Activated CD4-positive, alpha-beta T cell treated with anti-CD3 and anti-CD28 coated beads for 36 hours (primary cell): Measurements from ENCODE around the gene GLIS1. TPM values are rescaled to one million over a fixed set of nuclear protein-coding genes. Genes with fewer than 3 reads are reported as not detected.

ENCODE experiments used
- ATAC-seq: fragments of 200-7000 bp; cut with Tn5 transposase; one replicate; pipeline ENCODE4 v1.10.0; 2021; ENCODE audit warnings: mild to moderate bottlenecking, moderate library complexity
- CTCF ChIA-PET: fragments of 350-600 bp; sonication (Branson Sonifier 250); formaldehyde crosslinking; loops from one replicate; lab custom pipeline; 2021; ENCODE audit warnings: antibody characterized with exemption; lab: Charles Lee
- POLR2A ChIA-PET: fragments of 350-600 bp; sonication (Branson Sonifier 250); formaldehyde crosslinking; loops from one replicate; lab custom pipeline; 2021; ENCODE audit warnings: antibody characterized with exemption, inconsistent platforms; lab: Charles Lee
- DNase-seq: peaks from one replicate; pipeline ENCODE4 v3.0.0-alpha.2; 2020
- H3K27ac Mint-ChIP-seq: one replicate; pipeline ENCODE4 v1.8.0; 2021; ENCODE audit warnings: mixed read lengths
- H3K27me3 Mint-ChIP-seq: one replicate; pipeline ENCODE4 v1.8.0; 2021; ENCODE audit warnings: mixed read lengths
- H3K36me3 Mint-ChIP-seq: one replicate; pipeline ENCODE4 v1.8.0; 2021; ENCODE audit warnings: low read depth, mixed read lengths
- H3K4me1 Mint-ChIP-seq: one replicate; pipeline ENCODE4 v1.8.0; 2021; ENCODE audit warnings: mixed read lengths
- H3K4me3 Mint-ChIP-seq: one replicate; pipeline ENCODE4 v1.8.0; 2021; ENCODE audit warnings: mild to moderate bottlenecking, moderate library complexity, mixed read lengths
- H3K9me3 Mint-ChIP-seq: one replicate; pipeline ENCODE4 v1.8.0; 2021; ENCODE audit warnings: low read depth, mixed read lengths
- intact Hi-C, 2 experiments: fragments of 100-400 bp; cut with DNase I in 1 of 2; cut with micrococcal nuclease in 1 of 2; formaldehyde crosslinking; loops; one replicate each; pipeline versions ENCODE4 v1.14.2 to v1.15.1; 2022 to 2024; cut with DNase I, micrococcal nuclease
- total RNA-seq, 2 experiments: library from RNA; stranded (reverse); gene quantifications; one replicate each; pipeline ENCODE4 v1.2.3, GENCODE V29; 2021

Gene GLIS1
- total RNA-seq, 2 experiments from 2014 or later, result not detected

- intact Hi-C loops, result no loop called here
- no peak overlapping the region for H3K27ac Mint-ChIP-seq
- H3K4me1 Mint-ChIP-seq, result no peaks in the 10 kb centered on the region
- ChIA-PET CTCF (no interaction called here), POLR2A (no interaction called here)
- no peaks in the 10 kb centered on the region for H3K9me3 Mint-ChIP-seq
- H3K4me3 Mint-ChIP-seq, result no peak overlapping the region
- DNase-seq (no peak), ATAC-seq (no peak)
- H3K36me3 Mint-ChIP-seq, result no peaks in the 10 kb centered on the region
- no peaks in the 10 kb centered on the region for H3K27me3 Mint-ChIP-seq
Measured at GRCh38 chr1:53627031-53627430, 111.9 kb downstream of the GLIS1 start.

- no peaks in the 10 kb centered on the region for H3K36me3 Mint-ChIP-seq
- CTCF ChIA-PET, result no interaction called here
Measured at GRCh38 chr1:53626616-53627015, 112.3 kb downstream of the GLIS1 start.

GRCh38 chr1:53625766-53626520 is 113.0 kb downstream of the GLIS1 start:
- Mint-ChIP-seq H3K4me1 (no peaks in the 10 kb centered on the region), H3K27ac (no peak overlapping the region), H3K4me3 (no peak overlapping the region), H3K36me3 (no peaks in the 10 kb centered on the region), H3K27me3 (no peaks in the 10 kb centered on the region), H3K9me3 (no peaks in the 10 kb centered on the region)
- CTCF ChIA-PET, result interaction anchor here (1.1 kb wide), 1 partner anchor 11 kb away, joined by 3 read pairs; no protein-coding TSS in a partner anchor
- no peak for ATAC-seq
- intact Hi-C loops, result no loop called here
- DNase-seq, result no peak
- POLR2A ChIA-PET, result no interaction called here

More at GRCh38 chr1:53626616-53627015, 112.3 kb downstream of the GLIS1 start:
- Mint-ChIP-seq H3K9me3 (no peaks in the 10 kb centered on the region), H3K27ac (no peak overlapping the region), H3K4me1 (no peaks in the 10 kb centered on the region), H3K27me3 (no peaks in the 10 kb centered on the region), H3K4me3 (no peak overlapping the region)
- POLR2A ChIA-PET, result no interaction called here
- intact Hi-C loops, result no loop called here
- no peak for DNase-seq
- no peak for ATAC-seq

- no peak overlapping the region for H3K4me3 Mint-ChIP-seq
- DNase-seq (no peak), ATAC-seq (no peak)
- no peak overlapping the region for H3K27ac Mint-ChIP-seq
- H3K36me3 Mint-ChIP-seq, result no peaks in the 10 kb centered on the region
- no peaks in the 10 kb centered on the region for H3K4me1 Mint-ChIP-seq
- CTCF ChIA-PET, result interaction anchor here (1.1 kb wide), 1 partner anchor 12 kb away, joined by 3 read pairs; no protein-coding TSS in a partner anchor
- H3K27me3 Mint-ChIP-seq, result no peaks in the 10 kb centered on the region
- POLR2A ChIA-PET, result no interaction called here
- H3K9me3 Mint-ChIP-seq, result no peaks in the 10 kb centered on the region
- intact Hi-C loops, result no loop called here
Measured at GRCh38 chr1:53625049-53625448, 113.9 kb downstream of the GLIS1 start.

DNA sequence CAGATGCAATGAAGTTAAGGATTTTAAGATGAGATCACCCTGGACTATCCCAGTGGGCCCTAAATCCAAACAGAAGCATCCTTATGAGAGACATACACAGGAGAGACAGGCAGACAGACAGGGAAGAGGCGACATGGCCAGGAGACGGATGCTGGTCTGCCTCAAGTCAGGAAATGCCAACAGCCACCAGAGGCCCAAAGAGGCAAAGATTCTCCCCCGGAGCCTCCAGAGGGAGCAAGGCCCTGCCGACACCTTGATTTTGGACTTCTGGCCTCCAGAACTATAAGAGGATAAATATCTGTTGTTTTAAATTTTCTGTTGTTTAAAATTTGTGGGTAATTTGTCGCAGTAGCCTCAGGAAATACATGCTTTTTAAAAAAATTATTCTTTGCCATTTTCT is 116.4 kb downstream of the GLIS1 start:
- CTCF ChIA-PET, result no interaction called here
- intact Hi-C loops, result no loop called here
- Mint-ChIP-seq H3K4me1 (no peaks in the 10 kb centered on the region), H3K9me3 (no peaks in the 10 kb centered on the region), H3K36me3 (no peaks in the 10 kb centered on the region), H3K27me3 (no peaks in the 10 kb centered on the region), H3K4me3 (no peak overlapping the region), H3K27ac (no peak overlapping the region)
- DNase-seq, result no peak
- POLR2A ChIA-PET, result no interaction called here
- ATAC-seq, result no peak

- ChIA-PET CTCF (no interaction called here), POLR2A (no interaction called here)
- Mint-ChIP-seq H3K9me3 (no peaks in the 10 kb centered on the region), H3K4me3 (no peak overlapping the region), H3K27ac (no peak overlapping the region), H3K4me1 (no peaks in the 10 kb centered on the region), H3K36me3 (no peaks in the 10 kb centered on the region), H3K27me3 (no peaks in the 10 kb centered on the region)
- DNase-seq, result no peak
- intact Hi-C loops, result no loop called here
- no peak for ATAC-seq
Measured at GRCh38 chr1:53621144-53621543, 117.8 kb downstream of the GLIS1 start.

GRCh38 chr1:53620061-53620855 is 118.7 kb downstream of the GLIS1 start:
- Mint-ChIP-seq H3K4me3 (no peak overlapping the region), H3K27me3 (no peaks in the 10 kb centered on the region), H3K36me3 (no peaks in the 10 kb centered on the region), H3K9me3 (no peaks in the 10 kb centered on the region), H3K4me1 (no peaks in the 10 kb centered on the region), H3K27ac (no peak overlapping the region)
- ATAC-seq (no peak), DNase-seq (peak; percentile 0)
- intact Hi-C loops, result no loop called here
- ChIA-PET POLR2A (no interaction called here), CTCF (no interaction called here)

DNA sequence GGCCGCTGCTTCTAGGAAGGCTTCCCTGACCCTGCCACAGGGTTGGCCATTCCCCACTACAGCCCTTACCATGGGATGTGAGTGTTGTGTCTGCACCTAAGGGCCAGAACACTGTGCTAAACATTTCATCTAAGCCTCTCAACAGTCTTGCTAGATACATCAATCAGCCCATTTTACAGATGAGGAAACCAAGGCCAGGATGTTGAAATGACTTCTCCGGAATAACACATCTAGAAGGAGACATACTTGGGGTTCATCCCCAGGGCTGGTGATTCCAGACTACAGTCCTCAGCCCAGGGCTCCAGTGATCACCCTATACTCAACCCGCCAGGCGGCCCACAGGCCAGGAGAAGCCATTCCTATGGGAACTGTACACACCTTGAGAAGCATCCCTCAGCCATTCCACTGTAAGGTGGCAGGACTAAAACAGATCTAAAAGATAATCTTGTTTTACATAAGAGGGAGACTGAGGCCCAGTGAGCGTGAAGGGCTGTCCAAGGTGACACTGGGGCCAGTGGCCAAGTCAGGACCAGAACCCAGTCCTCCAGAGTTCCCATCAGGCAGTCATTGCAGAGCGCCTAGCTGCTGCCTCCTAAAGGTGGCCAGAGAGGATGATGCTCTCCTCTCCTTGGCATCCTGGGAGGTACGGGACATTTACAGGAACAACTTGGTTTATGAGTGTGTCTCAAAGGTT is 119.5 kb downstream of the GLIS1 start:
- no peak for DNase-seq
- CTCF ChIA-PET, result no interaction called here

DNA sequence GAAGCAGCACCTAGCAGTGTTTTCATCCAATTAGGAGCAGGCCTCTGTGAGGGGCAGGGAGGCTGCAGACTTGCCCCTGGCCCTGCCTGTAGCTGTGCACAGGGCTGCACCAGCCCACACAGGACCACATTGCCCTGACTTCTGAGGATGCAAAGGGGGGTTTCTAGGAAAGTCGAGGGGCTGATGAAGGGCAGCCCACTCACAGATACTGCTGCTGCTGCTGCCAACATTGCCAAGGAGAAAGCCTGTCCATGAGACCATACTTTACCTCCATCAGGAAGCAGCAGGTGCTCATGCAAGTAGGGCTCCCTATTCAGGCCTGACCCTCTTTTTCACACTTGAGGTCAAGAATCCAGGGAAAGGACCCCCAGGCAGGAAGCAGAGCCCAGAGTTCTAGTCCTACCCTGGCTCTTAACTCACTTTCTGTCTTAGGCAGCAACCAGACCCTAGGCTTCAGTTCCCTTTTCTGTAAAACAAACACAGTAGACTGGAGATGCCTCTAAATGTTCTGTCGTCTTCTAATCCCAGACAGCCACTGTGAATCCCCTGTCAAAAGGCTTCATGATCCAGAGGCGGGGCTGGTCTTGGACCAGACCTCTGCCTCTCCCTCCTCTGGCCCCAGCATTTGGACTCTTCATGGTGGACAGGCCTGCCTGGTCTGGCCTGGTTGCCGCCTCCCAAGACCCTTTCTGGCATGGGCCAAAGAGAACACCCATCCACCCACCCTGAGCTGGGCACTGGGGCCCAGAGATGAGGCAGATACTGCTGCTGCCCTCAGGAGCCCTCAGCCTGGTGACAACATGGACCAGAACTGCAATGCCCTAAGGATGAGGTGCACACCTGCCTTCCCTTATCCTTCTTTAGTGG is 120.2 kb downstream of the GLIS1 start:
- Mint-ChIP-seq H3K4me1 (no peaks in the 10 kb centered on the region), H3K36me3 (no peaks in the 10 kb centered on the region), H3K27ac (no peak overlapping the region), H3K27me3 (peaks cover 4% of the 10 kb centered on the region), H3K9me3 (no peaks in the 10 kb centered on the region), H3K4me3 (no peak overlapping the region)
- ChIA-PET POLR2A (no interaction called here), CTCF (no interaction called here)
- ATAC-seq, result no peak
- intact Hi-C loops, result no loop called here
- DNase-seq, result no peak

More for the DNA sequence above, 119.5 kb downstream of the GLIS1 start:
- Mint-ChIP-seq H3K27me3 (peaks cover 3% of the 10 kb centered on the region), H3K4me3 (no peak overlapping the region), H3K27ac (no peak overlapping the region), H3K4me1 (no peaks in the 10 kb centered on the region), H3K36me3 (no peaks in the 10 kb centered on the region), H3K9me3 (no peaks in the 10 kb centered on the region)
- no peak for ATAC-seq
- POLR2A ChIA-PET, result no interaction called here
- intact Hi-C loops, result no loop called here

GRCh38 chr1:53617851-53618499 is 121.0 kb downstream of the GLIS1 start:
- ATAC-seq (no peak), DNase-seq (no peak)
- intact Hi-C loops, result no loop called here
- H3K27me3 Mint-ChIP-seq, result peaks cover 4% of the 10 kb centered on the region
- ChIA-PET POLR2A (no interaction called here), CTCF (no interaction called here)
- H3K4me3 Mint-ChIP-seq, result no peak overlapping the region
- H3K36me3 Mint-ChIP-seq, result no peaks in the 10 kb centered on the region
- no peaks in the 10 kb centered on the region for H3K9me3 Mint-ChIP-seq
- no peak overlapping the region for H3K27ac Mint-ChIP-seq
- H3K4me1 Mint-ChIP-seq, result no peaks in the 10 kb centered on the region
